Smooth muscle cell (in vitro differentiated cells): ENCODE data around the gene MAGIX. TPM values are rescaled to one million over a fixed set of nuclear protein-coding genes. Genes with fewer than 3 reads are reported as not detected.

Experiments
- DNase-seq: peaks from one replicate; lab custom pipeline; 2025; ENCODE audit not compliant: unreplicated experiment; lab: John Stamatoyannopoulos, UW
- H2AFZ ChIP-seq: fragments of 200-600 bp; sonication (generic); 2 replicates; pipeline ENCODE4 v1.6.0; 2016; ENCODE audit warnings: antibody characterized with exemption, low read depth, mild to moderate bottlenecking
- H3F3A ChIP-seq: fragments of 200-600 bp; sonication (generic); 2 replicates; pipeline ENCODE4 v1.6.0; 2017; ENCODE audit warnings: antibody characterized with exemption, low read depth
- H3K27ac ChIP-seq: fragments of 200-600 bp; sonication (generic); 2 replicates; pipeline ENCODE4 v1.5.1; 2016; ENCODE audit warnings: low read depth, mild to moderate bottlenecking
- H3K27me3 ChIP-seq: fragments of 200-600 bp; sonication (generic); 2 replicates; pipeline ENCODE4 v1.6.1; 2016; ENCODE audit warnings: low read depth, mild to moderate bottlenecking
- H3K36me3 ChIP-seq: fragments of 200-600 bp; sonication (generic); 2 replicates; pipeline ENCODE4 v1.5.1; 2016; ENCODE audit warnings: low read depth
- H3K4me1 ChIP-seq: fragments of 200-600 bp; sonication (generic); 2 replicates; pipeline ENCODE4 v1.5.1; 2016; ENCODE audit warnings: low read depth
- H3K4me2 ChIP-seq: fragments of 200-600 bp; sonication (generic); 2 replicates; pipeline ENCODE4 v1.6.0; 2016; ENCODE audit warnings: mild to moderate bottlenecking
- H3K4me3 ChIP-seq: fragments of 200-600 bp; sonication (generic); 2 replicates; pipeline ENCODE4 v1.5.1; 2016; ENCODE audit warnings: mild to moderate bottlenecking
- H3K79me2 ChIP-seq: fragments of 200-600 bp; sonication (generic); 2 replicates; pipeline ENCODE4 v1.6.0; 2016; ENCODE audit warnings: low read depth, mild to moderate bottlenecking
- H3K9ac ChIP-seq: fragments of 200-600 bp; sonication (generic); 2 replicates; pipeline ENCODE4 v1.6.0; 2016; ENCODE audit warnings: low read depth
- H3K9me3 ChIP-seq: fragments of 200-600 bp; sonication (generic); replicated peaks from 2 replicates; pipeline ENCODE4 v1.5.1; 2016; ENCODE audit warnings: low read depth
- H4K20me1 ChIP-seq: fragments of 200-600 bp; sonication (generic); 2 replicates; pipeline ENCODE4 v1.6.0; 2016; ENCODE audit warnings: low read depth
- CTCF ChIP-seq: fragments of 200-600 bp; sonication (generic); IDR thresholded peaks from 2 replicates; pipeline ENCODE4 v1.5.1; 2017; ENCODE audit warnings: borderline replicate concordance, mild to moderate bottlenecking, antibody characterized with exemption; ENCODE audit not compliant: insufficient read depth, poor library complexity, severe bottlenecking
- WGBS: methylation state at CpG from one replicate; pipeline ENCODE4 v1.1.7; 2016; ENCODE audit warnings: low lambda C conversion rate; 5-methylcytosine and 5-hydroxymethylcytosine counted together
- polyA plus RNA-seq: library from polyadenylated mRNA; unstranded; fragments of >200 nt; fragmentation: Nextera tagmentation; extraction: Ambion mirVana; gene quantifications from 2 replicates; pipeline ENCODE4 v1.2.1, GENCODE V29; 2016
- total RNA-seq: library from RNA; depleted of rRNA; stranded (reverse); fragments of >200 nt; gene quantifications from 2 replicates; pipeline ENCODE4 v1.2.3, GENCODE V29; 2014

MAGIX gene
- total and polyA plus RNA-seq, 2 experiments from 2014 or later: 0.45 to 3.8 TPM

GRCh38 chrX:49163555-49164419, 1.2 kb downstream of the MAGIX start:
- Histone ChIP-seq H3K4me1 (peaks cover 5% of the 10 kb centered on the region), H3F3A (no peaks in the 10 kb centered on the region), H3K9me3 (no peaks in the 10 kb centered on the region), H4K20me1 (no peaks in the 10 kb centered on the region), H2AFZ (no peak overlapping the region), H3K36me3 (no peaks in the 10 kb centered on the region), H3K27me3 (no peaks in the 10 kb centered on the region), H3K4me2 (peak overlapping the region; percentile 79), H3K27ac (peak overlapping the region; percentile 72), H3K79me2 (no peaks in the 10 kb centered on the region), H3K4me3 (peak overlapping the region; percentile 40), H3K9ac (peak overlapping the region; percentile 63)
- 54% methylated on average over 67 of the region's 69 CpGs for WGBS
- peak; percentile 69 for DNase-seq
- peak; percentile 66 for TF ChIP-seq CTCF

- H3K9ac ChIP-seq: no peak overlapping the region
- peaks cover 5% of the 10 kb centered on the region for H3K4me1 ChIP-seq
- H3F3A ChIP-seq: peaks cover 4% of the 10 kb centered on the region
- no peak for TF ChIP-seq CTCF
- H3K36me3 ChIP-seq: no peaks in the 10 kb centered on the region
- no peak overlapping the region for H3K4me2 ChIP-seq
- H3K79me2 ChIP-seq: no peaks in the 10 kb centered on the region
- H2AFZ ChIP-seq: no peak overlapping the region
- 90% methylated on average over 31 of the region's 31 CpGs for WGBS
- H3K9me3 ChIP-seq: no peaks in the 10 kb centered on the region
- no peak overlapping the region for H3K27ac ChIP-seq
- H4K20me1 ChIP-seq: no peaks in the 10 kb centered on the region
- no peaks in the 10 kb centered on the region for H3K27me3 ChIP-seq
- no peak for DNase-seq
- no peak overlapping the region for H3K4me3 ChIP-seq
Observed at GRCh38 chrX:49164589-49165360, 2.2 kb downstream of the MAGIX start.

- Histone ChIP-seq H2AFZ (no peak overlapping the region), H3K27me3 (no peaks in the 10 kb centered on the region), H3K9ac (no peak overlapping the region), H3K36me3 (no peaks in the 10 kb centered on the region), H3K79me2 (no peaks in the 10 kb centered on the region), H3K9me3 (no peaks in the 10 kb centered on the region), H3K4me3 (peak overlapping the region; percentile 29), H3F3A (peaks cover 4% of the 10 kb centered on the region), H3K4me1 (peaks cover 5% of the 10 kb centered on the region), H3K27ac (peak overlapping the region; percentile 84), H3K4me2 (peak overlapping the region; percentile 79), H4K20me1 (no peaks in the 10 kb centered on the region)
- TF ChIP-seq CTCF: no peak
- 48% methylated on average over 60 of the region's 61 CpGs for WGBS
- peak; percentile 18 for DNase-seq
Observed at GRCh38 chrX:49165901-49166881, 3.6 kb downstream of the MAGIX start.
